A549 (cell line): Measurements from ENCODE around the gene TREH.

ENCODE experiments used
- CTCF ChIP-seq: fragments of >200 bp; sonication (Bioruptor Twin); formaldehyde crosslinking; IDR thresholded peaks from 3 replicates; pipeline ENCODE4 v1.5.1; 2016
- ELK1 ChIP-seq: fragments of 150-350 bp; IDR thresholded peaks from 2 replicates; pipeline ENCODE4 v1.6.1; 2014; ENCODE audit warnings: low read depth, mild to moderate bottlenecking, low read length
- EP300 ChIP-seq, 2 experiments: fragments of >200 bp; sonication (Bioruptor Twin); formaldehyde crosslinking; IDR thresholded peaks; 2 replicates in 1 of 2; 3 replicates in 1 of 2; pipeline ENCODE4 v1.6.1; 2016 to 2017
- HDAC2 ChIP-seq: fragments of 200-600 bp; sonication (generic); IDR thresholded peaks from 2 replicates; pipeline ENCODE4 v1.6.1; 2016
- KDM1A ChIP-seq: fragments of 200-600 bp; sonication (generic); IDR thresholded peaks from 2 replicates; pipeline ENCODE4 v1.6.1; 2016; ENCODE audit warnings: low read depth, mild to moderate bottlenecking
- MAFK ChIP-seq: fragments of 450-650 bp; IDR thresholded peaks from 2 replicates; pipeline ENCODE4 v1.6.1; 2014; ENCODE audit not compliant: partially characterized antibody
- MAX ChIP-seq: IDR thresholded peaks from 2 replicates; pipeline ENCODE4 v1.6.1; 2012
- NPAS2 ChIP-seq: fragments of 250-450 bp; sonication (Bioruptor Pico); IDR thresholded peaks from 2 replicates; pipeline ENCODE4 v1.8.0; 2022; ENCODE audit warnings: mild to moderate bottlenecking, moderate library complexity, borderline replicate concordance
- RAD21 ChIP-seq, 2 experiments: fragments of >200 bp in 1 of 2; sonication (Bioruptor Twin) in 1 of 2; formaldehyde crosslinking in 1 of 2; IDR thresholded peaks in 1 of 2; conservative IDR thresholded peaks in 1 of 2; 2 replicates in 1 of 2; 3 replicates in 1 of 2; pipeline ENCODE4 v1.6.1; 2012 to 2018; ENCODE audit warnings: inconsistent platforms in 1 of 2
- REST ChIP-seq: fragments of 200-600 bp; sonication (generic); IDR thresholded peaks from 2 replicates; pipeline ENCODE4 v1.6.1; 2016; ENCODE audit warnings: antibody characterized with exemption, mild to moderate bottlenecking, moderate library complexity
- SMC3 ChIP-seq: fragments of >200 bp; sonication (Bioruptor Twin); formaldehyde crosslinking; IDR thresholded peaks from 3 replicates; pipeline ENCODE4 v1.6.1; 2018; ENCODE audit warnings: inconsistent platforms
- USF2 ChIP-seq: fragments of 450-650 bp; IDR thresholded peaks from 2 replicates; pipeline ENCODE4 v1.6.1; 2014; ENCODE audit warnings: antibody characterized with exemption
- ZFP36 ChIP-seq: fragments of 450-650 bp; IDR thresholded peaks from 2 replicates; pipeline ENCODE4 v1.6.1; 2014; ENCODE audit warnings: borderline replicate concordance; ENCODE audit not compliant: partially characterized antibody

- TF ChIP-seq NPAS2 (CRISPR knock-in tag) (no peak), CTCF (no peak), MAFK (no peak), RAD21 (conservative IDR thresholded peaks at IDR 0.05 in 1 of 2, IDR thresholded peaks at IDR 0.05 in 1 of 2) (no peak), EP300 (IDR thresholded peaks at IDR 0.05) (no peak), HDAC2 (no peak), ZFP36 (no peak), SMC3 (no peak), ELK1 (no peak), MAX (no peak), REST (no peak), KDM1A (no peak), USF2 (no peak)
Observed at GRCh38 chr11:118646393-118646792, 33.1 kb downstream of the TREH start.
